HFFc6 (cell line): ENCODE measurements around the gene ALG3. TPM values are rescaled to one million over a fixed set of nuclear protein-coding genes. Genes with fewer than 3 reads are reported as not detected.

Source experiments
- DNase-seq: peaks from one replicate; pipeline ENCODE4 v3.0.0-alpha.2; 2018
- H3K27ac Mint-ChIP-seq: 2 replicates; pipeline ENCODE4 v1.8.0; 2020; ENCODE audit warnings: mild to moderate bottlenecking, mixed read lengths
- H3K27me3 Mint-ChIP-seq: 2 replicates; pipeline ENCODE4 v1.8.0; 2021; ENCODE audit warnings: mild to moderate bottlenecking, moderate library complexity, mixed read lengths; ENCODE audit not compliant: insufficient read depth
- H3K36me3 Mint-ChIP-seq: 2 replicates; pipeline ENCODE4 v1.8.0; 2021; ENCODE audit warnings: low read depth, mixed read lengths
- H3K4me1 Mint-ChIP-seq: 2 replicates; pipeline ENCODE4 v1.8.0; 2020; ENCODE audit warnings: low read depth, mixed read lengths
- H3K4me3 Mint-ChIP-seq: 2 replicates; pipeline ENCODE4 v1.8.0; 2020; ENCODE audit warnings: mild to moderate bottlenecking, moderate library complexity, mixed read lengths
- H3K9me3 Mint-ChIP-seq: 2 replicates; pipeline ENCODE4 v1.8.0; 2020; ENCODE audit warnings: mild to moderate bottlenecking, mixed read lengths
- CTCF ChIP-seq: fragments of 200-600 bp; sonication (generic); IDR thresholded peaks from 2 replicates; pipeline ENCODE4 v1.5.0; 2021; ENCODE audit warnings: antibody characterized with exemption, mild to moderate bottlenecking
- microRNA-seq: library from miRNA; unstranded; fragments of <30 nt; microRNA quantifications from one replicate; pipeline ENCODE4, GENCODE V29; 2019
- total RNA-seq, 6 experiments: library from RNA; stranded (reverse); fragmentation: NEBNext Ultra II Directional; extraction: Animal tissue kit (Norgen Biotek cat#: 25700); gene quantifications; 2 replicates in 1 of 6; 3 replicates in 5 of 6; pipeline ENCODE4 v1.2.3, GENCODE V29; 2021

The ALG3 gene
- total RNA-seq, 6 experiments from 2014 or later: 60.0 to 75.3 (median 69.5) TPM

- Mint-ChIP-seq H3K27me3 (peaks cover 3% of the 10 kb centered on the region; the same call in 1 of the 2 replicates), H3K4me1 (no peaks in the 10 kb centered on the region), H3K9me3 (no peaks in the 10 kb centered on the region), H3K27ac (no peak overlapping the region), H3K4me3 (no peak overlapping the region), H3K36me3 (peaks cover 38% of the 10 kb centered on the region)
- no peak for DNase-seq
- no peak for TF ChIP-seq CTCF
Measured at GRCh38 chr3:184193991-184194539, 54.7 kb downstream of the ALG3 start.

- DNase-seq: no peak
- H3K9me3 Mint-ChIP-seq: no peaks in the 10 kb centered on the region
- peaks cover 46% of the 10 kb centered on the region for H3K36me3 Mint-ChIP-seq
- peaks cover 3% of the 10 kb centered on the region for H3K4me1 Mint-ChIP-seq
- H3K27me3 Mint-ChIP-seq: peaks cover 3% of the 10 kb centered on the region; the same call in 1 of the 2 replicates
- H3K27ac Mint-ChIP-seq: no peak overlapping the region
- no peak for TF ChIP-seq CTCF
- H3K4me3 Mint-ChIP-seq: no peak overlapping the region
Measured at GRCh38 chr3:184192889-184193288, 55.9 kb downstream of the ALG3 start.

Small RNA genes within 50 kb of the gene (microRNA-seq; reads per million reads assigned to microRNA genes)
- gene MIR1224: not detected

Other genes with a start within 250 kb of the ALG3 start
- gene ABCC5, start 231.1 kb downstream of the ALG3 start, total RNA-seq: 10 to 100 TPM; 16.6 to 19.6 (median 17.4) TPM
- gene HTR3D, start 217.2 kb downstream of the ALG3 start, total RNA-seq: not detected
- not detected for gene HTR3C, start 195.9 kb downstream of the ALG3 start, total RNA-seq
- not detected for gene HTR3E, start 151.9 kb downstream of the ALG3 start, total RNA-seq
- gene EIF2B5, start 113.6 kb downstream of the ALG3 start, total RNA-seq: 10 to 100 TPM; 27.5 to 33.1 (median 31.4) TPM
- 10 to 100 TPM; 59.2 to 73.5 (median 64.9) TPM for gene DVL3, start 93.6 kb downstream of the ALG3 start, total RNA-seq
- gene AP2M1, start 74.1 kb downstream of the ALG3 start, total RNA-seq: 100 to 1,000 TPM; 796 to 849 (median 832) TPM
- 10 to 100 TPM; 53.3 to 70.9 (median 63.4) TPM for gene ABCF3, start 62.8 kb downstream of the ALG3 start, total RNA-seq
- gene VWA5B2, start 19.4 kb downstream of the ALG3 start, total RNA-seq: not detected
- gene EEF1AKMT4, start 710 bp upstream of the ALG3 start, total RNA-seq: 1 to 10 TPM; 3.3 to 4.8 (median 3.7) TPM
- gene CAMK2N2, start 12.6 kb upstream of the ALG3 start, total RNA-seq: 1 to 10 TPM; 2.7 to 6.0 (median 3.4) TPM
- not detected for gene ECE2, start 27.1 kb upstream of the ALG3 start, total RNA-seq
- 100 to 1,000 TPM; 620 to 777 (median 730) TPM for gene PSMD2, start 50.3 kb upstream of the ALG3 start, total RNA-seq
- 100 to 1,000 TPM; 522 to 605 (median 559) TPM for gene EIF4G1, start 65.6 kb upstream of the ALG3 start, total RNA-seq
- gene FAM131A, start 88.6 kb upstream of the ALG3 start, total RNA-seq: 10 to 100 TPM; 11.2 to 13.6 (median 11.9) TPM
- gene CLCN2, start 112.6 kb upstream of the ALG3 start, total RNA-seq: 1 to 10 TPM; 3.4 to 5.1 (median 4.2) TPM
- 10 to 100 TPM; 45.4 to 68.6 (median 50.1) TPM for gene POLR2H, start 112.7 kb upstream of the ALG3 start, total RNA-seq
- gene THPO, start 129.2 kb upstream of the ALG3 start, total RNA-seq: not detected
- gene CHRD, start 131.1 kb upstream of the ALG3 start, total RNA-seq: under 1 TPM in 4 of 6 experiments, not detected in 2; 0.09 to 0.31 (median 0.19) TPM